Mesothelial cell of epicardium (in vitro differentiated cells): ENCODE measurements around the gene SSR1. TPM values are rescaled to one million over a fixed set of nuclear protein-coding genes. Genes with fewer than 3 reads are reported as not detected.
"Not testable (repeated sequence)": the region's sequence is repeated elsewhere in the genome, so short reads cannot be mapped to it uniquely, and the experiment has no call there.

ENCODE experiments used
- DNase-seq, 2 experiments: peaks; one replicate each; pipeline ENCODE4 v3.0.0; 2021; ENCODE audit warnings: low spot score in 2 of 2; ENCODE audit not compliant: unreplicated experiment in 2 of 2
- H3K27ac Mint-ChIP-seq: 2 replicates; pipeline ENCODE4 v1.8.0; 2021; ENCODE audit warnings: mixed read lengths
- H3K27me3 Mint-ChIP-seq: 2 replicates; pipeline ENCODE4 v1.8.0; 2021; ENCODE audit warnings: low read depth, mixed read lengths
- H3K36me3 Mint-ChIP-seq: 2 replicates; pipeline ENCODE4 v1.8.0; 2021; ENCODE audit warnings: mixed read lengths
- H3K4me1 Mint-ChIP-seq: 2 replicates; pipeline ENCODE4 v1.8.0; 2021; ENCODE audit warnings: mixed read lengths
- H3K4me3 Mint-ChIP-seq: 2 replicates; pipeline ENCODE4 v1.8.0; 2021; ENCODE audit warnings: mild to moderate bottlenecking, moderate library complexity, mixed read lengths
- H3K9me3 Mint-ChIP-seq: 2 replicates; pipeline ENCODE4 v1.8.0; 2021; ENCODE audit warnings: mixed read lengths
- total RNA-seq: library from RNA; stranded (reverse); gene quantifications from 3 replicates; pipeline ENCODE4 v1.2.1, GENCODE V29; 2021
- TF ChIP-seq, protein P1 (sequence below): fragments of 200-600 bp; sonication (generic); IDR thresholded peaks from one replicate; pipeline ENCODE4 v1.5.0; 2021; ENCODE audit warnings: antibody characterized with exemption; ENCODE audit not compliant: unreplicated experiment

SSR1 gene
- total RNA-seq, 1 donor from 2014 or later, result 115 TPM

DNA sequence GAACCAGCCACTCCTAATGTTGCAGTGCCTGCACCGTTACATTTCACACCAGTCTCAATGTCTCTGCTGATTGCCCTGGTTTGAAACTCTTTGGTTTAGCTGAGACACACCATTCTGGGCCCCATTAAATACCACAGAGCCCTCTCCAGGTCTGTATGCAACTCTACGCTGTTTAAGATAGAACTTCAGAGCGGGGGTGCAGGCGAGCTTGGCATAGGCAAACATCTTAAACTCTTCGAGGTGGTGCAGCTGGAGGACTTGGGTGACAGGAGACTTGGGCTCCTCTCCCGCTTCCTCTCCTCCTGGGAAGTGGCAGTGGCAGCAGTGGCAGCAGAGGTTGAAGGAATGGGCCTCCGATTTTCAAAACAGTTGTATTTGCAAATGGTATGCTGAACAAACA, 18.5 kb upstream of the SSR1 start:
- H3K27me3 Mint-ChIP-seq, result no peaks in the 10 kb centered on the region
- H3K9me3 Mint-ChIP-seq, result peaks cover 3% of the 10 kb centered on the region
- no peaks in the 10 kb centered on the region for H3K36me3 Mint-ChIP-seq
- no peak overlapping the region for H3K4me3 Mint-ChIP-seq
- no peak overlapping the region for H3K27ac Mint-ChIP-seq
- no peak for DNase-seq
- TF ChIP-seq, protein P1, sequence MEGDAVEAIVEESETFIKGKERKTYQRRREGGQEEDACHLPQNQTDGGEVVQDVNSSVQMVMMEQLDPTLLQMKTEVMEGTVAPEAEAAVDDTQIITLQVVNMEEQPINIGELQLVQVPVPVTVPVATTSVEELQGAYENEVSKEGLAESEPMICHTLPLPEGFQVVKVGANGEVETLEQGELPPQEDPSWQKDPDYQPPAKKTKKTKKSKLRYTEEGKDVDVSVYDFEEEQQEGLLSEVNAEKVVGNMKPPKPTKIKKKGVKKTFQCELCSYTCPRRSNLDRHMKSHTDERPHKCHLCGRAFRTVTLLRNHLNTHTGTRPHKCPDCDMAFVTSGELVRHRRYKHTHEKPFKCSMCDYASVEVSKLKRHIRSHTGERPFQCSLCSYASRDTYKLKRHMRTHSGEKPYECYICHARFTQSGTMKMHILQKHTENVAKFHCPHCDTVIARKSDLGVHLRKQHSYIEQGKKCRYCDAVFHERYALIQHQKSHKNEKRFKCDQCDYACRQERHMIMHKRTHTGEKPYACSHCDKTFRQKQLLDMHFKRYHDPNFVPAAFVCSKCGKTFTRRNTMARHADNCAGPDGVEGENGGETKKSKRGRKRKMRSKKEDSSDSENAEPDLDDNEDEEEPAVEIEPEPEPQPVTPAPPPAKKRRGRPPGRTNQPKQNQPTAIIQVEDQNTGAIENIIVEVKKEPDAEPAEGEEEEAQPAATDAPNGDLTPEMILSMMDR, result no peak
- H3K4me1 Mint-ChIP-seq, result no peaks in the 10 kb centered on the region

DNA sequence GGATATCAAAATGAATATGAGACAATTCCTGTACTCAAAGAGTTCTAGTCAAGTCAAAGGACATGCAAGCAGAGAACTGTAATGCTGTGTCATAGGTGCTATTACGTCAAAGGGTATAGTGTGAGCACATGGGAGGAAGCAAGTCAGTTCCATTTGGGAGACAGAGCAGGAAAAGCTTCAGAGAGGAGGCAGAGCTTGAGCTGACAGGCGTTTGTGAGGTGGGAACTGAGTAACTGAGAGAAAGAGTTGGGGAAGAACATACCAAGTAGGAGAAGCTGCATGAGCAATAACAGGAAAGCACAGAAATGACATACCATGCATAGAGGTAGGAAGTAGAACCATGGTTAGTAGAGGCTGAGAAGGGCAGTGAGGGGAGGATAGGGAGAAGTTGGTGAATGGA, 15.2 kb upstream of the SSR1 start:
- H3K27me3 Mint-ChIP-seq, result no peaks in the 10 kb centered on the region
- no peaks in the 10 kb centered on the region for H3K36me3 Mint-ChIP-seq
- no peaks in the 10 kb centered on the region for H3K4me1 Mint-ChIP-seq
- DNase-seq, result no peak
- no peak overlapping the region for H3K27ac Mint-ChIP-seq
- TF ChIP-seq, protein P1, result no peak
- H3K9me3 Mint-ChIP-seq, result peaks cover 4% of the 10 kb centered on the region
- no peak overlapping the region for H3K4me3 Mint-ChIP-seq

DNA sequence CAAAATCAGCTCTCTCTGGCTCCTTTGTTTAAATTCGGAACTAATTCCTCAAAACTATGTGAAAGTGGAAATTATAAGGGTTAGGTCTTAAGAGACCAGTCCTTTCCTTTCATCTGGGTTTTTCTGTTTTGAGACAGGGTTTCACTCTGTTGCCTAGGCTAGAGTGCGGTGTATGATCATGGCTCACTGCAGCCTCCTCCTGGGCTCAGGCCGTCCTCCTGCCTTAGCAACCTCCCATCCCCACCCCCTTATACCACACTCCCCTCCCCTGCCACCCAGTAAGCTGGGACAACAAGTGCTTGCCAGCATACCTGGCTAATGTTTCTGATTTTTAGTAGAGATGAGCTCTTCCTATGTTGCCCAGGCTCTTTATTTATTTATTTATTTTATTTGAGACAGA, 12.8 kb upstream of the SSR1 start:
- H3K4me1 Mint-ChIP-seq, result peaks cover 1% of the 10 kb centered on the region
- peaks cover 4% of the 10 kb centered on the region for H3K9me3 Mint-ChIP-seq
- no peak overlapping the region for H3K27ac Mint-ChIP-seq
- DNase-seq, result no peak
- TF ChIP-seq, protein P1, result no peak
- H3K36me3 Mint-ChIP-seq, result no peaks in the 10 kb centered on the region
- no peaks in the 10 kb centered on the region for H3K27me3 Mint-ChIP-seq
- no peak overlapping the region for H3K4me3 Mint-ChIP-seq

DNA sequence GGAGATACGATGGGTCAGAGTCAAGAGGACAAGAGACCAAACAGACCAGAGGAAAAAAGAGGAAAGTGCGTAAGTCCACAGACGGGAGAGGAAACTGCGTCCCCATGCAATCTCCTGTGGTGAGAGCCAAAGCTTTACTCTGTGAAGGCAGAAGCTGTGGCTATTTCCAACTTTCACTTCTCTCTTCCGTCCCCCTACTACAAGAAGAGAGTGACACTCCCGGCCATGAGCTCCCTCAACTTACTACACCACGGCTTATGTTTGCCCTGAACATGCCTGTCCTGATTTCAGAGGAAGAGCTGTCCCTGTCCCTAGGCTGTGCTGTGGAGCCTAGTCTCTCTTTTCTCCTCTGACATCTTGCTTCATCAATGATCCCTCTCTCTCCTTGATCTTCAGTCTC, 11.5 kb upstream of the SSR1 start:
- peaks cover 1% of the 10 kb centered on the region for H3K4me1 Mint-ChIP-seq
- no peak overlapping the region for H3K4me3 Mint-ChIP-seq
- H3K27ac Mint-ChIP-seq, result no peak overlapping the region
- no peak for DNase-seq
- H3K27me3 Mint-ChIP-seq, result no peaks in the 10 kb centered on the region
- TF ChIP-seq, protein P1, result no peak
- peaks cover 4% of the 10 kb centered on the region for H3K9me3 Mint-ChIP-seq
- no peaks in the 10 kb centered on the region for H3K36me3 Mint-ChIP-seq

DNA sequence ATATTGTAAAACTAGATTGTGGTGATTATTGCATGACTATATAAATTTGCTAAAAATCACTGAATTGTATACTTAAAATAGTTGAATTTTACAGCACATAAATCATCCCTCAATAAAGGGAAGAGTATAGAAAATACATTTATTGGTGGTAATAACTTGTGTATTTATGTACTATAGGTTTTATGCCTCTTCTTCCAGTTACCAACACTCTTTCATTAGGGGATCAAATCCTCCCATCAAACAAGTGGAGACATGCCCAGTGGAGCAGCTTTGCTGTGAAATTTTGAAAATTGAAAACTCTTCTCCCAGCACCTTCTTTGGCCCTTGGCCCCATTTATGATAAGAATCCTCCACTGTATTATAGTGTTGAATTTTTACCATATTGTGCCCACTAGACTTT, 10.1 kb upstream of the SSR1 start:
- H3K4me3 Mint-ChIP-seq, result no peak overlapping the region
- H3K9me3 Mint-ChIP-seq, result peaks cover 4% of the 10 kb centered on the region
- DNase-seq, result no peak
- no peaks in the 10 kb centered on the region for H3K27me3 Mint-ChIP-seq
- TF ChIP-seq, protein P1, result no peak
- no peak overlapping the region for H3K27ac Mint-ChIP-seq
- peaks cover 1% of the 10 kb centered on the region for H3K4me1 Mint-ChIP-seq
- H3K36me3 Mint-ChIP-seq, result no peaks in the 10 kb centered on the region

DNA sequence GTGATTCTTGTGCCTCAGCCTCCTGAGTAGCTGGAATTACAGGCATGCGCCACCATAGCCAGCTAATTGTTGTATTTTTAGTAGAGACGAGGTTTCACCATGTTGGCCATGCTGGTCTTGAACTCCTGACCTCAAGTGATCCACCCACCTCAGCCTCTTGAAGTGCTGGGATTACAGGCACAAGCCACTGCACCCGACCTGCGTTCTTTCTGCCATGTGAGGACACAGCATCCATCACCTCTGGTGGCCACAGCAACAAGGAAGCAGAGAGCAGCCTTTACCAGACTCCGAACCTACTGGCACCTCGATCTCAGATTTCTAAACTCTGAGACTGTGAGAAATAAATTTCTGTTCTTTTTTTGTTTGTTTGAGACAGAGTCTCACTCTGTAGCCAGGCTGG, 8.9 kb upstream of the SSR1 start:
- H3K36me3 Mint-ChIP-seq, H3K4me1 Mint-ChIP-seq, H3K27ac Mint-ChIP-seq, H3K9me3 Mint-ChIP-seq, H3K4me3 Mint-ChIP-seq, DNase-seq, H3K27me3 Mint-ChIP-seq: not testable (repeated sequence)

DNA sequence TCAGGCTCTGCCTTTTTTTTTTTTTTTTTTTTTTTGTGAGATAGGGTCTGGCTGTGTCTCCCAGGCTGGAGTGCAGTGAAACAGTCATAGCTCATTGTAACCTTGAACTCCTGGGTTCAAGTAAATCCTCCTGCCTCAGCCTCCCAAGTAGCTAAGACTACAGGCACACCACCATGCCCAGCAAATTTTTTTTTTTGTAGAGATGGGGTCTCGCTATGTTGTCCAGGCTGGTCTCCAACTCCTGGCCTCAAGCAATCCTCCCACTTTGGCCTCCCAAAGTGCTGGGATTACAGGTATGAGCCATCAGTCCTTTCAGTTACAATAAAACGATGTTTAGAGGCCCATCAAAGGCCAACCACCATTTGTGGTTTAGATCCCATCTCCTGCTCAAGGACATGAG, 6.4 kb upstream of the SSR1 start:
- H3K27ac Mint-ChIP-seq, DNase-seq, H3K4me3 Mint-ChIP-seq, H3K9me3 Mint-ChIP-seq, H3K36me3 Mint-ChIP-seq, H3K4me1 Mint-ChIP-seq, H3K27me3 Mint-ChIP-seq: not testable (repeated sequence)
